ENCODE measurements around the gene PTRHD1. TPM values are rescaled to one million over a fixed set of nuclear protein-coding genes. Genes with fewer than 3 reads are reported as not detected.
A peak's percentile ranks its signal among the peaks of the same experiment; 100 is the strongest.

The PTRHD1 gene
- total and polyA plus RNA-seq, 2 donors from 2014 or later, result 21.7 to 56.4 TPM

- Histone ChIP-seq H3K9me3 (ENCODE audit: control insufficient read depth in 2 of 3, insufficient read depth in 1 of 3, low read length in 3 of 3) (no peaks in the 10 kb centered on the region), H3K9ac (ENCODE audit: low read length in 3 of 3) (no peak overlapping the region), H3K4me3 (ENCODE audit: low read length in 3 of 3) (no peak overlapping the region), H3K27ac (ENCODE audit: low read depth in 2 of 2, low read length in 2 of 2) (no peak overlapping the region), H3K36me3 (ENCODE audit: control insufficient read depth in 2 of 3, insufficient read depth in 3 of 3, low read length in 3 of 3) (no peaks in the 10 kb centered on the region), H3K27me3 (ENCODE audit: control insufficient read depth, insufficient read depth, low read length) (no peaks in the 10 kb centered on the region), H3K4me1 (ENCODE audit: control insufficient read depth in 2 of 3, insufficient read depth in 2 of 3, low read depth in 1 of 3, low read length in 3 of 3) (peaks cover 0 to 6% (median 5%) of the 10 kb centered on the region in 3 donors)
- intact Hi-C loops (cut with DNase I), result no loop called here
- DNase-seq (peak in 2 of 5 donors; percentile 40 to 54), FAIRE-seq (no peak)
- TF ChIP-seq CTCF (IDR thresholded peaks at IDR 0.05; ENCODE audit: borderline replicate concordance, extremely low read depth, insufficient read depth), result no peak
Observed at GRCh38 chr2:24830786-24831185, 37.6 kb upstream of the PTRHD1 start.

- intact Hi-C loops (cut with DNase I), result no loop called here
- no peak for FAIRE-seq
- H3K27me3 ChIP-seq (ENCODE audit: control insufficient read depth, insufficient read depth, low read length), result no peaks in the 10 kb centered on the region
- no peaks in the 10 kb centered on the region for H3K36me3 ChIP-seq (ENCODE audit: control insufficient read depth in 2 of 3, insufficient read depth in 3 of 3, low read length in 3 of 3)
- H3K9ac ChIP-seq (ENCODE audit: low read length in 3 of 3), result no peak overlapping the region
- peak in 2 of 5 donors; percentile 30 to 60 for DNase-seq
- H3K27ac ChIP-seq (ENCODE audit: low read depth in 2 of 2, low read length in 2 of 2), result no peak overlapping the region
- peaks cover 0 to 6% (median 5%) of the 10 kb centered on the region in 3 donors for H3K4me1 ChIP-seq (ENCODE audit: control insufficient read depth in 2 of 3, insufficient read depth in 2 of 3, low read depth in 1 of 3, low read length in 3 of 3)
- H3K9me3 ChIP-seq (ENCODE audit: control insufficient read depth in 2 of 3, insufficient read depth in 1 of 3, low read length in 3 of 3), result no peaks in the 10 kb centered on the region
- no peak overlapping the region for H3K4me3 ChIP-seq (ENCODE audit: low read length in 3 of 3)
- no peak for TF ChIP-seq CTCF (IDR thresholded peaks at IDR 0.05; ENCODE audit: borderline replicate concordance, extremely low read depth, insufficient read depth)
Observed at GRCh38 chr2:24830351-24830750, 37.2 kb upstream of the PTRHD1 start.

- no peak for FAIRE-seq
- H3K36me3 ChIP-seq (ENCODE audit: control insufficient read depth in 2 of 3, insufficient read depth in 3 of 3, low read length in 3 of 3), result no peaks in the 10 kb centered on the region
- peak in 1 of 5 donors; percentile 33 for DNase-seq
- H3K27me3 ChIP-seq (ENCODE audit: control insufficient read depth, insufficient read depth, low read length), result no peaks in the 10 kb centered on the region
- no peak overlapping the region for H3K27ac ChIP-seq (ENCODE audit: low read depth in 2 of 2, low read length in 2 of 2)
- H3K4me1 ChIP-seq (ENCODE audit: control insufficient read depth in 2 of 3, insufficient read depth in 2 of 3, low read depth in 1 of 3, low read length in 3 of 3), result peaks cover 0 to 6% (median 5%) of the 10 kb centered on the region in 3 donors
- intact Hi-C loops (cut with DNase I), result loop anchor here (5.0 kb wide), 1 partner anchor 416 kb away; no protein-coding TSS in a partner anchor
- H3K9ac ChIP-seq (ENCODE audit: low read length in 3 of 3), result no peak overlapping the region
- H3K9me3 ChIP-seq (ENCODE audit: control insufficient read depth in 2 of 3, insufficient read depth in 1 of 3, low read length in 3 of 3), result no peaks in the 10 kb centered on the region
- TF ChIP-seq CTCF (IDR thresholded peaks at IDR 0.05; ENCODE audit: borderline replicate concordance, extremely low read depth, insufficient read depth), result no peak
- H3K4me3 ChIP-seq (ENCODE audit: low read length in 3 of 3), result no peak overlapping the region
Observed at GRCh38 chr2:24828238-24828996, 35.2 kb upstream of the PTRHD1 start.

Data from kidney (tissue), 14 donors.